ENCODE data around the gene ARSI.

The ARSI gene

DNA sequence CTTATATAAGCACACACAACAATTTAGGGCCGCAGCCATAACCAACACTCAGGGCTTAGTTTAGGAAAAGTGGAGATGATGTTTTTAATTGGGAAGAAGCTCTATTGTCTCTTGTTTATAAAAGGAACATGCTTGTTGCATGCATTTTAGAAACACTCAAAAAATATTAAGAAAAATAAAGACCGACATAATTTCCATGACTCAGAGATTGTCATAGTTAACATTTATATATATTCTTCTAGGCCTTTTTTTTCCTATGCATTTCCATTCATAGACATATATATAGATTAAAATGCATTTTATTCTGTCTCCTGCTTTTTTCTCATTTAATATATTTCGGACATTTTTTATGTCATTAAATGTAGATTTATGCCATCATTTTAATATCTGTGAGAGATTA lies 13.6 kb upstream of the ARSI start:
- no peak overlapping the region for H3K4me3 ChIP-seq (ENCODE audit: low read length)
- DNase-seq (ENCODE audit: low read depth), result no peak
- no peak for TF ChIP-seq CTCF (IDR thresholded peaks at IDR 0.05; ENCODE audit: insufficient read depth, low read depth, low read length, missing control alignments)

- TF ChIP-seq CTCF (IDR thresholded peaks at IDR 0.05; ENCODE audit: insufficient read depth, low read depth, low read length, missing control alignments), result no peak
- H3K4me3 ChIP-seq (ENCODE audit: low read length), result no peak overlapping the region
Measured at GRCh38 chr5:150315245-150315644, 12.5 kb upstream of the ARSI start.

DNA sequence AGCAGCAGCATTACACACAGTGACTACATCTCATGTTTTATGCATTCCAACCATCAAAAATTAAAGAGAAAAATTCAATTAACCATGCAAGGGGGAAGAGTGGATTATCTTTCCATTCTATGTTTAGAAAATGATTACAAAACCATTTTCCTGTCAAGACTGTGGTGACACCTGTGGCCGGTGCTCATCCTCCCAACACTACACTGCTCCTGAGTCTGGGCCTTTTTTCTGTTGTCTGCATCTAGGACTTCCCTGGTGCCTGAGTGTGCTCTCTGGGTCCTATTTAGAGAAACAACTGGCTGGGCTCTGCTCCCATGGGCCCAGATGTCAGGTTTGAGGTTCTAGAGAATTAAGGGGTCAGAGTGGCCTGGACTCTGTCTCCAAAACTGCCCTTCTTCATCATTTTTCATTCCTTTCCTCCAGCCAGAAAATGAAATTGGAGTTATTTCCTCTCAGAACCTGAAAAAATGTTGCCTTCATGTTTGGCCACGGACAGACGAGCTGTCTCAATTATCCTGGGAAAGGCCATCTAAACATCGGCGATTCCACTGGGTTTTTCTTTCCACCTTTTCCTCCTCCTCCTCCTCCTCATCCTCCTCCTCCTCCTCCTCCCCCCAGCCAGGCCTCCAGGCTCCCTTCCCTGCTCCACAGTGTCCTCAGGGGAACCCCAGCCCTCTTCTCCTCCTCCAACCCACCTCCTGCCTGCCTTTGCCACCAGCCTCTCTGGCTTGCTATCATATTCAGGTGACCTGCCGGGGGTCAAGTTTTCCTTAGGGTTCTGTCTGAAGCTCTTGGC lies 11.4 kb upstream of the ARSI start:
- TF ChIP-seq CTCF (IDR thresholded peaks at IDR 0.05; ENCODE audit: insufficient read depth, low read depth, low read length, missing control alignments), result no peak
- no peak for DNase-seq (ENCODE audit: low read depth)
- H3K4me3 ChIP-seq (ENCODE audit: low read length), result no peak overlapping the region

More at GRCh38 chr5:150315245-150315644, 12.5 kb upstream of the ARSI start:
- DNase-seq (ENCODE audit: low read depth), result no peak

- no peak for DNase-seq (ENCODE audit: low read depth)
- TF ChIP-seq CTCF (IDR thresholded peaks at IDR 0.05; ENCODE audit: insufficient read depth, low read depth, low read length, missing control alignments), result no peak
- no peak overlapping the region for H3K4me3 ChIP-seq (ENCODE audit: low read length)
Measured at GRCh38 chr5:150313501-150313900, 10.8 kb upstream of the ARSI start.

DNA sequence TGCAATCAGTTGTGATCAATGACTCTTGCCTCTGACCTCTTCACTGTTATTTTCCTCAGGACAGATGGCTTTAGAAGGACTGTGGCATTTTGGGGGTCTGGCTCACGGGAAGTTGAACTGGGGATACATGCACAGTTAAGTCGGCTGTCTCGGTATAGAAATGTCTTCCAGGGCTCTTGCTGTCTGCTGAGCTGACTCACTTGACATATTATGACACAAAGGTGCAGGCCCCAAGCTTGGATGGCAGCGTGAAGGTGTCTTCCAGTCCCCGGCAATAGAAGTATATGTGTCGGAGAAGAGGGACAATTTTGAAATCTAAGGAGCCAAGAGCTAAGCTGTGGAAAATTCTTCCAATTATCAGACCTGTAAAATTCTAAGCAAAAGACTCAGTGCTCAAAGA lies 9.8 kb upstream of the ARSI start:
- no peak for DNase-seq (ENCODE audit: low read depth)
- TF ChIP-seq CTCF (IDR thresholded peaks at IDR 0.05; ENCODE audit: insufficient read depth, low read depth, low read length, missing control alignments), result no peak

GRCh38 chr5:150311015-150311692 lies 8.4 kb upstream of the ARSI start:
- H3K4me3 ChIP-seq (ENCODE audit: low read length), result no peak overlapping the region
- no peak for TF ChIP-seq CTCF (IDR thresholded peaks at IDR 0.05; ENCODE audit: insufficient read depth, low read depth, low read length, missing control alignments)
- DNase-seq (ENCODE audit: low read depth), result peak; percentile 9

More for the DNA sequence above, 9.8 kb upstream of the ARSI start:
- no peak overlapping the region for H3K4me3 ChIP-seq (ENCODE audit: low read length)
